Immature natural killer cell (primary cell): ENCODE measurements around the gene ARMH3. TPM values are rescaled to one million over a fixed set of nuclear protein-coding genes. Genes with fewer than 3 reads are reported as not detected.
"Not testable (repeated sequence)": the region's sequence is repeated elsewhere in the genome, so short reads cannot be mapped to it uniquely, and the experiment has no call there.

ENCODE experiments used
- DNase-seq, 3 donors: peaks; one replicate each; pipeline ENCODE4 v3.0.0; 2022; ENCODE audit warnings: mixed read lengths in 1 of 3
- H3K27ac Mint-ChIP-seq, 6 donors: one replicate each; pipeline ENCODE4 v1.8.0; 2020; ENCODE audit warnings: mixed read lengths in 6 of 6, mild to moderate bottlenecking in 5 of 6, inconsistent platforms in 4 of 6, moderate library complexity in 3 of 6
- H3K27me3 Mint-ChIP-seq, 3 donors: one replicate each; pipeline ENCODE4 v1.8.0; 2020 to 2021; ENCODE audit warnings: low read depth in 3 of 3, mild to moderate bottlenecking in 3 of 3, mixed read lengths in 3 of 3, moderate library complexity in 3 of 3, inconsistent platforms in 1 of 3
- H3K36me3 Mint-ChIP-seq, 3 donors: one replicate each; pipeline ENCODE4 v1.8.0; 2020; ENCODE audit warnings: mixed read lengths in 3 of 3, inconsistent platforms in 2 of 3, mild to moderate bottlenecking in 2 of 3
- H3K4me1 Mint-ChIP-seq, 2 donors: one replicate each; pipeline ENCODE4 v1.8.0; 2020; ENCODE audit warnings: inconsistent platforms in 2 of 2, mild to moderate bottlenecking in 2 of 2, mixed read lengths in 2 of 2, moderate library complexity in 1 of 2
- H3K4me3 Mint-ChIP-seq, 5 donors: one replicate each; pipeline ENCODE4 v1.8.0; 2020; ENCODE audit warnings: mild to moderate bottlenecking in 5 of 5, mixed read lengths in 5 of 5, inconsistent platforms in 3 of 5, moderate library complexity in 3 of 5
- H3K9me3 Mint-ChIP-seq, 6 donors: one replicate each; pipeline ENCODE4 v1.8.0; 2020; ENCODE audit warnings: mild to moderate bottlenecking in 6 of 6, mixed read lengths in 6 of 6, inconsistent platforms in 4 of 6, moderate library complexity in 3 of 6
- polyA plus RNA-seq, 3 donors: library from polyadenylated mRNA; unstranded; fragments of 300-500 nt; fragmentation: Illumina TruSeq; gene quantifications; one replicate each; pipeline ENCODE4 v1.2.3, GENCODE V29; 2021

Gene ARMH3
- polyA plus RNA-seq, 3 donors from 2014 or later, result 14.4 to 19.8 (median 17.5) TPM

DNA sequence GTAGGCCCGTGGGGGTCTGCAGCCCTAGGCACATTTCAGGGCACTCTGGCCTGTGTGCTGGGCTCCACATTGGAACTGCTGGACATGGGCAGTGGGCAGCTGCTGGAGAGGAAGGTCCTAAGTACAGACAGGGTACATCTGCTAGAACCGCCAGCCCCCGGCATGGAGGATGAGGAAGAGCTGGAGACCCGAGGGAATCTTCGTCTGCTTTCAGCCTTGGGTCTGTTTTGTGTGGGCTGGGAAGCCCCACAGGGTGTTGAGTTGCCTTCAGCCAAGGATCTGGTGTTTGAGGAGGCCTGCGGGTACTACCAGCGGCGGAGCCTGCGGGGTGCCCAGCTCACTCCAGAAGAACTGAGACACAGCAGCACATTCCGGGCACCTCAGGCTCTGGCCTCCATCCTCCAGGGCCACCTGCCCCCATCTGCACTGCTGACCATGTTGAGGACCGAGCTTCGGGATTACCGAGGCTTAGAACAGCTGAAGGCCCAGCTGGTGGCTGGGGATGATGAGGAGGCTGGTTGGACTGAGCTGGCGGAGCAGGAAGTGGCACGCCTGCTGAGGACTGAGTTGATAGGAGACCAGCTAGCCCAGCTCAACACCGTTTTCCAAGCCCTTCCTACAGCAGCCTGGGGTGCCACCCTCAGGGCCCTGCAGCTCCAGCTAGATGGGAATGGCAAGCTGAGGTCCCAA lies 10.6 kb upstream of the ARMH3 start:
- H3K4me1 Mint-ChIP-seq, result peaks cover 24 to 41% of the 10 kb centered on the region in 2 donors
- H3K4me3 Mint-ChIP-seq, result peak overlapping the region; percentile 82 to 91 (median 85)
- H3K9me3 Mint-ChIP-seq, result no peaks in the 10 kb centered on the region
- H3K36me3 Mint-ChIP-seq, result no peaks in the 10 kb centered on the region
- DNase-seq, result no peak
- peak overlapping the region; percentile 70 to 93 (median 84) for H3K27ac Mint-ChIP-seq
- H3K27me3 Mint-ChIP-seq, result peaks cover 3 to 7% (median 3%) of the 10 kb centered on the region in 3 donors

DNA sequence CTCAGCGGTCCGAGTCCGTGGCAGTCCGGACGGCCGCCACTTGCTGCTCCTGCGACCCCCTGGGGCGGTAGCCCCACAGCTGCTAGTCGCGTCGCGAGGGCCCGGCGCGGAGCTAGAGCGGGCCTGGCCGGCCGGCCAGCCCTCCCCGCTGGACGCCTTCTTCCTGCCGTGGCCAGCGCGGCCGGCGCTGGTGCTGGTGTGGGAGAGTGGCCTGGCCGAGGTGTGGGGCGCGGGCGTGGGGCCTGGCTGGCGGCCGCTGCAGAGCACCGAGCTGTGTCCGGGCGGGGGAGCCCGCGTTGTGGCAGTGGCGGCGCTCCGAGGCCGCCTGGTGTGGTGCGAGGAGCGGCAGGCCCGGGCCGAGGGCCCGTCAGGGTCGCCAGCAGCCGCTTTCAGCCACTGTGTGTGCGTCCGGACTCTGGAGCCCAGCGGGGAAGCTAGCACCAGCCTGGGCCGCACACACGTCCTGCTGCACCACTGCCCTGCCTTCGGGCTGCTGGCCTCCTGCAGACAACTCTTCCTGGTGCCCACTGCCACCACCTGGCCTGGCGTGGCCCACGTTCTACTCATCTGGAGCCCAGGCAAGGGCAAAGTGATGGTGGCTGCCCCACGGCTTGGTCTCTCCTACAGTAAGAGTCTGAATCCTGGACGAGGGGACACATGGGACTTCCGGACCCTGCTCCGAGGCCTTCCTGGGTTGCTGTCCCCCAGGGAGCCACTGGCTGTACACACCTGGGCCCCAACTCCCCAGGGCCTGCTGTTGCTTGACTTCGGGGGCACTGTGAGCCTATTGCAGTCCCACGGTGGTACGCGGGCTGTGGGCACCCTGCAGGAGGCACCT lies 9.8 kb upstream of the ARMH3 start:
- Mint-ChIP-seq H3K36me3 (no peaks in the 10 kb centered on the region), H3K27me3 (peaks cover 3 to 7% (median 3%) of the 10 kb centered on the region in 3 donors), H3K4me1 (peaks cover 24 to 41% of the 10 kb centered on the region in 2 donors), H3K9me3 (no peaks in the 10 kb centered on the region), H3K27ac (peak overlapping the region; percentile 70 to 93 (median 84)), H3K4me3 (peak overlapping the region; percentile 82 to 91 (median 85))
- DNase-seq, result no peak

DNA sequence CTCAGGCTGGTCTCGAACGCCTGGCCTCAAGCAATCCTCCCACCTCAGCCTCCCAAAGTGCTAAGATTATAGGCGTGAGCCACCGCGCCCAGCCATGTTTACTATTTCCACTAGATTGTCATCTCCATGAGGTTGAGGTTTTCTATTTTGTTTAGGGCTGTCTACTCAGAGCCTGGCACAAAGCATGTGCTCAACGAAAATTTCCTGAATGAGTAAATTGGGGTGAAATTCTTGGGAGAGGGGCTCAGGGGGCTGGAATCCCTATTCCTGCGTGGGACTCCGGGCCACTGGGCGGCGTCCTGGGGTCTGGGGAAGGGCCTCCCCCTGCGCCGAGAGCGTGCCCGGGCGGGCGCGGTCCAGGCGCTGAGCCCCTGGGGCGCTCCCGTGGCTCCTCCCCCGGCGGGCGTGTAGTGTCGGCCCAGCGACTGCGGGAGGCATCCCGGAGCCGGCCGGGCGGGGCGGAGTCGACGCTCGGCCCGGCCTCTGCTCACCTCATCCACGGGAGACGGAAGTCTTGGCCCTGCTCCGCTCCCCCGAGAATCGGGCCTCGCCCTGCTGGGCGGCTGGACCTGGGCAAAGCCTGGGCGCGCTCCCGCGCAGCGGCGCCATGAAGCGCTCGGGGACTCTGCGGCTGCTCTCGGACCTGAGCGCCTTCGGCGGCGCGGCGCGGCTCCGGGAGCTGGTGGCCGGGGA lies 9.0 kb upstream of the ARMH3 start, which contains the start of gene HPS6:
Gene HPS6, plus strand, starts transcription at position 482 of the 693 bp plus-strand sequence. Its CDS starts 126 bp downstream, at position 608.
- no peaks in the 10 kb centered on the region for H3K9me3 Mint-ChIP-seq
- no peaks in the 10 kb centered on the region for H3K36me3 Mint-ChIP-seq
- peaks cover 24 to 41% of the 10 kb centered on the region in 2 donors for H3K4me1 Mint-ChIP-seq
- peak; percentile 87 to 89 (median 89) for DNase-seq
- H3K27me3 Mint-ChIP-seq, result peaks cover 3 to 7% (median 3%) of the 10 kb centered on the region in 3 donors
- H3K27ac Mint-ChIP-seq, result peak within 1 kb of the TSS; percentile 86 to 96 (median 93)
- H3K4me3 Mint-ChIP-seq, result peak within 1 kb of the TSS; percentile 85 to 92 (median 86)

DNA sequence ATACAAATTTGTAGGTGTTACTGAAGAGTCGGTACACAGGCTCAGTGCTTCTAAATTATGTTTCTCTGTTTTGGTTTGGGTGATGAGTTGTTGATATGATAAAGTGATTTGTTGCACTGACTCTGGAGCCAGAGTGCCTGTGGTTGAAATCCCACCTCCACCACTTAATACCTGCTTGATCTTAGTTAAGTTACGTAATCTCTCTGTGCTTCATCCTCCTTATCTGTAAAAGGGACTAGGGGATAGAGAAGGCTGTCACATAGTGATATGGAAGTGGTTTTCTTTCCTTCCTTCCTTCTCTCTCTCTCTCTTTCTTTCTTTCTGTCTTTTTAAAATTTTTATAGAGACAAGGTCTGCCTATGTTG lies 8.5 kb upstream of the ARMH3 start:
- H3K4me3 Mint-ChIP-seq, result peak overlapping the region; percentile 85 to 92 (median 86)
- H3K4me1 Mint-ChIP-seq, result peaks cover 24 to 39% of the 10 kb centered on the region in 2 donors
- no peaks in the 10 kb centered on the region for H3K9me3 Mint-ChIP-seq
- DNase-seq, result no peak
- peak overlapping the region; percentile 86 to 96 (median 93) for H3K27ac Mint-ChIP-seq
- H3K36me3 Mint-ChIP-seq, result no peaks in the 10 kb centered on the region
- H3K27me3 Mint-ChIP-seq, result peaks cover 3 to 7% (median 3%) of the 10 kb centered on the region in 3 donors

DNA sequence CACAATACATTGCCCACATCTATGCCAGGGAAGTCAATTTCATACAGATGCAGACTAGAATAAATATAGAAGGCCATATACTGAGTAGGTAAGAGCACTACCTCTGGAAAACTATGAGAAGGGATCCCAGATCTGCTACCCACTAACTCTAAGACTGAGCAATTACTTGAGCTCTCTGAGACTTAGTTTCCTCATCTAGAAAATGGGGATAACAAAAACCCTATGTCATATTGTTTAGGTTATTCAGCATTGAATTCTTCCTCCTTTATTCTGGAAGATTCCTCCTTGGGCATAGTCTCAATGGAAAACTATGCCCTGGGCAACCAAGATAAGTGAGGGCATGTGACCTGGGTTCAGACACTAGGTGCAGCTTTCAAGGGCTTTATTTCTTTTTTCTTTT lies 4.0 kb upstream of the ARMH3 start:
- H3K4me1 Mint-ChIP-seq, result peaks cover 20 to 24% of the 10 kb centered on the region in 2 donors
- H3K4me3 Mint-ChIP-seq, result no peak overlapping the region
- peaks cover 5 to 7% (median 7%) of the 10 kb centered on the region in 3 donors for H3K27me3 Mint-ChIP-seq
- DNase-seq, result no peak
- H3K9me3 Mint-ChIP-seq, result no peaks in the 10 kb centered on the region
- H3K36me3 Mint-ChIP-seq, result no peaks in the 10 kb centered on the region
- no peak overlapping the region for H3K27ac Mint-ChIP-seq

DNA sequence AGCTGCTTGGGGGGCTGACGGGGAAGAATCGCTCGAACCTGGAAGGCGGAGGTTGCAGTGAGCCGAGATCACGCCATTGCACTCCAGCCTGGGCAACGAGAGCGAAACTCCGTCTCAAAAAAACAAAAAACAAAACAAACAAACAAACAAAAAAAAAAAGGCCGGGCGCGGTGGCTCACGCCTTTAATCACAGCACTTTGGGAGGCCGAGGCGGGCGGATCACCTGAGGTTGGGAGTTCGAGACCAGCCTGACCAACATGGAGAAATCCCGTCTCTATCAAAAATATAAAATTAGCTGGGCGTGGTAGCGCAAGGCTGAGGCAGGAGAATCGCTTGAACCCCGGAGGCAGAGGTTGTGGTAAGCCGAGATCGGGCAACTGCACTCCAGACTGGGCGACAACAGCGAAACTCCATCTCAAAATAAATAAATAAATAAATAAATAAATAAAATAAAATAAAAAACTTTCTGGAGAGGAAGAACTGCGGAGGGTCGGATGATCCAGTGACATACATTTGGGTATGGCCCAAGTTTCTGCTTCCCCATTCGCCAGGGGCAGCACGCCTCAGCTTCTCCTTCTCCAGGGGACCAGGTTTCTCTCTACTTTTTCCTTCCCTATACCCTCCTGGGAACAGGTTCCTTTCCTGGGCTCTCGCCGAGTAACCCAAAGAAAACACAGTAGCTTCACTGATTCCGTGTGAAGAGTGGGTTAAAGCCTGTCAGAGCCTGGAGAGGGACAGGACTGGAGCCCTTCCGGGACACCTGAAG lies 909 bp downstream of the ARMH3 start:
- H3K27me3 Mint-ChIP-seq, DNase-seq, H3K36me3 Mint-ChIP-seq, H3K9me3 Mint-ChIP-seq: not testable (repeated sequence)
- peak overlapping the region; percentile 93 to 99 (median 95) for H3K4me3 Mint-ChIP-seq
- H3K4me1 Mint-ChIP-seq, result peaks cover 33 to 45% of the 10 kb centered on the region in 2 donors
- peak overlapping the region; percentile 87 to 98 (median 96) for H3K27ac Mint-ChIP-seq

DNA sequence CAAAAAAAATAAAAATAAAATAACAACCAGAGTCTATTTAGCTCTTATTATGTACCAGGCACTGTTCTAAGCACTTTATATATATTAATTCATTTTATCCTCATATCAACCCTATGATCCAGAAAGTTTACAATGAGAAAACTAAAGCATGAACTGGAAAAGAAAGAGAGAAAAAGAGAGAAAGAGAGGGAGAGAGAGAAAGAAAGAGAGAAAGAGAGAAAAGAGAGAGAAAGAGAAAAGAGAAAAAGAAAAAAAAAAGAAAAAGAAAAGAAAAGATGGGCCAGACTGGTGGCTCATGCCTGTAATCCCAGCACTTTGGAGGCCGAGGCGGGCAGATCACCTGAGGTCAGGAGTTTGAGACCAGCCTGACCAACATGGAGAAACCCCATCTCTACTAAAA lies 9.9 kb downstream of the ARMH3 start:
- no peaks in the 10 kb centered on the region for H3K27me3 Mint-ChIP-seq
- DNase-seq, result no peak
- H3K9me3 Mint-ChIP-seq, result no peaks in the 10 kb centered on the region
- H3K4me3 Mint-ChIP-seq, result no peak overlapping the region
- no peak overlapping the region for H3K27ac Mint-ChIP-seq
- H3K36me3 Mint-ChIP-seq, result no peaks in the 10 kb centered on the region
- H3K4me1 Mint-ChIP-seq, result peaks cover 31 to 53% of the 10 kb centered on the region in 2 donors

DNA sequence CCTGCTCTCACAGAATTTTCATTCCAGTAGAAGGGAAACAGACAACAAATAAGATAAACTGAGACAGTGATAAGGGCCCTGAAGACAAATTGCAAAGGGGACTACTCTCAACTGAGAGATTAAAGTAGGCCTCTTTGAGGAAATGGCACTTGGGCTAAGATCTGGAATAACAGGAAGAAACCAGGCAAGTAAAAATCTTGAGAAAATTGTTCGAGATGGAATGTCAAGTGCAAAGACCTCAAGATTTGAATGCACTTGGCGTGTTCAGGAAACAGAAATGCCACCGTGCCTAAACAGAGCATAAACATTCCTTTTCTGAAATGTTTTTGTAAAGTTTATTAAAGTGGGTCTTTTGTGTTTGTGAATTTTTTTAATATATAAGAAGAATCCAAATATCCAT lies 10.7 kb downstream of the ARMH3 start:
- no peak overlapping the region for H3K4me3 Mint-ChIP-seq
- no peak for DNase-seq
- no peaks in the 10 kb centered on the region for H3K9me3 Mint-ChIP-seq
- no peak overlapping the region for H3K27ac Mint-ChIP-seq
- no peaks in the 10 kb centered on the region for H3K27me3 Mint-ChIP-seq
- H3K36me3 Mint-ChIP-seq, result no peaks in the 10 kb centered on the region
- H3K4me1 Mint-ChIP-seq, result peaks cover 31 to 57% of the 10 kb centered on the region in 2 donors

DNA sequence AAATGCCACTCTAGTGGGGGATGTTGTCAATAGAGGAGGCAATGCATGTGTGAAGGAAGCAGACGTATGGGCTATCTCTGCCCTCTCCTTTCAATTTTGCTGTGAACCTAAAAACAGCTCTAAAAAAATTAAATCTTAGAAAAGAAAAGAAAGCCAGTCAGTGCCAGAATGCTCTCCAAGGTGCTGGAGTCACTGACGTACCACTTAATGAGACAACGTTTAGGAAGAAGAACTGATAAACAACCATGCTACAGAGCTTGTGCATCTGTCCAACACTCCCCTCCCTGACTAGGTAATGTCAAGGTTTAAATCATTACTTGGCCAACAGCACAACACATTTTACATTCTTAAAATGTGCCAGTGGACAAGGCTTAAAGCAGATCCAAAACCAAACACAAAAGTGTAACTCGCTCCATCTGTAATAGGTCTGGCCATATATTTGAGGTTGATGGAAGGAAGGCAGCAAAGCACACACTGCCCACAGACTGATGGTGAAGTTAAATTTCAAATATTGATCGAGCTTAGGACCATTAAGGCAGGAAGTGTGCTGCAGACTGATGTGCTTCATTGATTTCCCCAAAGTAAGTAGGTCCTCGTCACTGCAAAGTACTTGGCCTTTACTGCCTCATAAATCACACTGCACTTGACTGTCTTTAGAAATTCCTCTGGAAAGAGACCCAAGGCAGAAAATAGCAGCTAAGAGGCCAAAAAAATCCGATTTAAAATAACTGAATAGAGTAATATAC lies 15.5 kb downstream of the ARMH3 start:
- Mint-ChIP-seq H3K4me1 (peaks cover 12 to 31% of the 10 kb centered on the region in 2 donors), H3K27me3 (no peaks in the 10 kb centered on the region), H3K4me3 (no peak overlapping the region), H3K9me3 (no peaks in the 10 kb centered on the region), H3K36me3 (peaks cover 0 to 12% (median 0%) of the 10 kb centered on the region in 3 donors), H3K27ac (no peak overlapping the region)
- no peak for DNase-seq

DNA sequence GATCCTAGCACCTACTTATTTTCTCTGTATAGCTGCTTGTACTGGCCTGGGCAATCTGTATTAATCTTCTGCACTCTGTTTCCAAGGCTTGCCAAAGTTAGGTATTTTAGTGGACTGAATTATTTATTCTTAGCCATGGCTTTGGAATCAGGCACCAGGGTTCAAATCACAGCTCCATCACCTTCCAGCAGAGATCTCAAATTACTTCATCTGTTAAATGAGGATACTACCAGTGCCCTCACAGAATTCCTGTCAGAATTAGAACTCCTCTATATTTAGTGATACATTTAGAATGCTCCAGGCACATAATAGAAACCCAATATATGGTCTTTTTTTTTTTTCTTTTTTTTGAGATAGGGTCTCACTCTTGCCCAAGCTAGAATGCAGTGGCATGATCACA lies 17.6 kb downstream of the ARMH3 start:
- peaks cover 0 to 17% (median 0%) of the 10 kb centered on the region in 3 donors for H3K36me3 Mint-ChIP-seq
- no peak overlapping the region for H3K27ac Mint-ChIP-seq

DNA sequence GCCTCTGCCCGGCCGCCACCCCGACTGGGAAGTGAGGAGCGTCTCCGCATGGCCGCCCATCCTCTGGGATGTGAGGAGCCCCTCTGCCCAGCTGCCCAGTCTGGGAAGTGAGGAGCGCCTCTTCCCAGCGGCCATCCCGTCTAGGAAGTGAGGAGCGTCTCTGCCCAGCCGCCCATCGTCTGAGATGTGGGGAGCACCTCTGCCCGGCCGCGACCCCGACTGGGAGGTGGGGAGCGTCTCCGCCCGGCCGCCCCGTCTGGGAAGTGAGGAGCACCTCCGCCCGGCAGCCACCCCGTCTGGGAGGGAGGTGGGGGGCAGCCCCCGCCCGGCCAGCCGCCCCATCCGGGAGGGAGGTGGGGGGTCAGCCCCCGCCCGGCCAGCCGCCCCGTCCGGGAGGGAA lies 20.2 kb downstream of the ARMH3 start:
- H3K4me1 Mint-ChIP-seq, result peaks cover 2 to 12% of the 10 kb centered on the region in 2 donors
- not testable (repeated sequence) for H3K4me3 Mint-ChIP-seq, DNase-seq

More for the DNA sequence above, 17.6 kb downstream of the ARMH3 start:
- H3K27me3 Mint-ChIP-seq, result peaks cover 0 to 2% (median 0%) of the 10 kb centered on the region in 3 donors
- H3K4me1 Mint-ChIP-seq, result peaks cover 7 to 16% of the 10 kb centered on the region in 2 donors
- no peaks in the 10 kb centered on the region for H3K9me3 Mint-ChIP-seq
- DNase-seq, result no peak
- H3K4me3 Mint-ChIP-seq, result no peak overlapping the region

DNA sequence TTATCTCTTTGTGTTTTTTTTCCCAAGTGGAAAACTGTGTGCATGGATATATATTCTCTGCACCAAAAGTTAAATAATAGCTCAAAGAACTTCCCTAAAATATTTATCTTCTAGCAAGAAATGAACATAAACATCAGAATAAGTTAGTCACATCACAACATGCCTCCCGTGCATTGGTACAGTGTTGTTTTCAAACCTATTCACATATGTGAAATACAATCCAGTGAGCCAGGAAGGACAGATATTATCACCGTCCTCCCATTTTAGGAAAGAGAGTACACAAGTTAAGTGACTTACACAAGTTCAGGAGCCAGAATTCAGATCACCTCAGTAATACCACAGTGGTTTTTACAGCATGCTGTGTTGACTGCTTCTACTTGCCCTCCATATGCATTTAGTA lies 22.2 kb downstream of the ARMH3 start:
- H3K4me3 Mint-ChIP-seq, result no peak overlapping the region
- peaks cover 11 to 21% (median 12%) of the 10 kb centered on the region in 3 donors for H3K36me3 Mint-ChIP-seq
- no peak overlapping the region for H3K27ac Mint-ChIP-seq
- peaks cover 0 to 4% (median 0%) of the 10 kb centered on the region in 3 donors for H3K27me3 Mint-ChIP-seq
- no peak for DNase-seq
- peaks cover 0 to 2% of the 10 kb centered on the region in 2 donors for H3K4me1 Mint-ChIP-seq
- H3K9me3 Mint-ChIP-seq, result no peaks in the 10 kb centered on the region

More for the DNA sequence above, 20.2 kb downstream of the ARMH3 start:
- not testable (repeated sequence) for H3K27ac Mint-ChIP-seq, H3K27me3 Mint-ChIP-seq, H3K9me3 Mint-ChIP-seq
- H3K36me3 Mint-ChIP-seq, result peaks cover 10 to 27% (median 12%) of the 10 kb centered on the region in 3 donors
